ENCODE data around the gene UHRF1.

DNA sequence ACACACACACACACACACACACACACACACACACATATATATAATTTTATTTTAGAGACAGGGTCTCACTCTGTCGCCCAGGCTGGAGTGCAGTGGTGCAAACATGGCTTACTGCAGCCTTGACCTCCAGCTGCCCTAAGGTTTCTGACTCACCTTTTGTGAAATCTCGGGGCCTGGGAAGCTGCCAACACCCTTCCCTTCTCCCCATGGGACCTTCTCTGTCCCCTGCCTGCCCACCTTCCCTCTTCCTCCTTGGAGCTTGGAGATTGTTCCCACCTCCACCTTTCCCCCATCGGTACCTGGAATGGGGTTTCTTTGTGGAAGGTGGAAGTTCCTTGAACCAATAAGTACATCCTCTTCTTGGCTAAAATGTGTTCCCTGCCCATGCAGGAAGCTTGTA is 12.9 kb upstream of the UHRF1 start:
- TF ChIP-seq RCOR1 (IDR thresholded peaks at IDR 0.05; ENCODE audit: insufficient replicate concordance, low read length) = no peak
- TF ChIP-seq CTCF (conservative IDR thresholded peaks at IDR 0.05; ENCODE audit: low read depth, low read length) = no peak
- no peak for TF ChIP-seq RFX5 (IDR thresholded peaks at IDR 0.05; ENCODE audit: low read depth, low read length)
